ENCODE data around the gene MAP2K1. TPM values are rescaled to one million over a fixed set of nuclear protein-coding genes. Genes with fewer than 3 reads are reported as not detected.
"Not testable (repeated sequence)": the region's sequence is repeated elsewhere in the genome, so short reads cannot be mapped to it uniquely, and the experiment has no call there.

MAP2K1 gene
- 38.6 TPM for total RNA-seq

- Histone ChIP-seq H3K4me3 (ENCODE audit: low read length in 3 of 3) (peak within 1 kb of the TSS; percentile 89 to 92 (median 90)), H3K4me1 (ENCODE audit: control insufficient read depth in 3 of 3, insufficient read depth in 3 of 3, low read length in 3 of 3) (peaks cover 17 to 45% (median 28%) of the 10 kb centered on the region in 3 donors), H3K27ac (ENCODE audit: low read depth, low read length) (peak within 1 kb of the TSS; percentile 82), H3K9ac (ENCODE audit: low read depth in 1 of 3, low read length in 3 of 3) (peak within 1 kb of the TSS; percentile 86 to 95 (median 87)), H3K36me3 (ENCODE audit: control insufficient read depth in 3 of 3, insufficient read depth in 3 of 3, low read length in 3 of 3) (no peaks in the 10 kb centered on the region), H3K27me3 (ENCODE audit: control insufficient read depth in 3 of 3, insufficient read depth in 3 of 3, low read length in 3 of 3) (no peaks in the 10 kb centered on the region), H3K9me3 (ENCODE audit: control insufficient read depth in 3 of 3, low read length in 3 of 3) (no peaks in the 10 kb centered on the region)
Observed at GRCh38 chr15:66386204-66387123, at the start of gene MAP2K1. TSS of gene MAP2K1 (plus strand) at chr15:66386912. CDS start at chr15:66387348, 436 bp downstream.

- H3K9ac ChIP-seq (ENCODE audit: low read depth in 1 of 3, low read length in 3 of 3); H3K9me3 ChIP-seq (ENCODE audit: control insufficient read depth in 3 of 3, low read length in 3 of 3); H3K27me3 ChIP-seq (ENCODE audit: control insufficient read depth in 3 of 3, insufficient read depth in 3 of 3, low read length in 3 of 3); H3K27ac ChIP-seq (ENCODE audit: low read depth, low read length); H3K36me3 ChIP-seq (ENCODE audit: control insufficient read depth in 3 of 3, insufficient read depth in 3 of 3, low read length in 3 of 3); H3K4me1 ChIP-seq (ENCODE audit: control insufficient read depth in 3 of 3, insufficient read depth in 3 of 3, low read length in 3 of 3); H3K4me3 ChIP-seq (ENCODE audit: low read length in 3 of 3): not testable (repeated sequence)
Observed at GRCh38 chr15:66348530-66348929, 38.2 kb upstream of the MAP2K1 start.

DNA sequence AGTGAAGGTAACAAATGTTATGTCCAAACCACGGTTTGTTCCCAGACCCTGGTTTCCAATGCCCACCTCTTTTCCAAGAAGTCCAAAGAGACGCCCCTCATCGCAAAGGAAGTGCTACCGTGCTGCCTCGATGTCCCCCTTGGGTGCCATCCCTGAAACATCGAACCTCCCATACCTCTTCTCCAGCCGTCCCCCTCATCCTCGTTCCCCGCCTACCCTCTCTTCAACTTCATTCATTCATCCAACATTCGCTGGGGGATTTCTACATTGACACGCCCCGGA, 30.7 kb upstream of the MAP2K1 start:
- H3K27me3 ChIP-seq (ENCODE audit: control insufficient read depth in 3 of 3, insufficient read depth in 3 of 3, low read length in 3 of 3) = no peaks in the 10 kb centered on the region
- H3K27ac ChIP-seq (ENCODE audit: low read depth, low read length) = peak overlapping the region; percentile 68
- H3K9me3 ChIP-seq (ENCODE audit: control insufficient read depth in 3 of 3, low read length in 3 of 3) = no peaks in the 10 kb centered on the region
- H3K36me3 ChIP-seq (ENCODE audit: control insufficient read depth in 3 of 3, insufficient read depth in 3 of 3, low read length in 3 of 3) = peaks cover 0 to 3% (median 3%) of the 10 kb centered on the region in 3 donors
- H3K9ac ChIP-seq (ENCODE audit: low read depth in 1 of 3, low read length in 3 of 3) = peak overlapping the region; percentile 76 to 85 (median 83)
- H3K4me3 ChIP-seq (ENCODE audit: low read length in 3 of 3) = peak overlapping the region; percentile 90 to 96 (median 92)
- peaks cover 7 to 14% (median 10%) of the 10 kb centered on the region in 3 donors for H3K4me1 ChIP-seq (ENCODE audit: control insufficient read depth in 3 of 3, insufficient read depth in 3 of 3, low read length in 3 of 3)

- peak within 1 kb of the TSS; percentile 68 for H3K27ac ChIP-seq (ENCODE audit: low read depth, low read length)
Observed at GRCh38 chr15:66356359-66357236, 30.1 kb upstream of the MAP2K1 start, which contains the start of gene TIPIN. TSS of gene TIPIN (minus strand) at chr15:66356685. CDS start at chr15:66352947, 3,738 bp downstream.

DNA sequence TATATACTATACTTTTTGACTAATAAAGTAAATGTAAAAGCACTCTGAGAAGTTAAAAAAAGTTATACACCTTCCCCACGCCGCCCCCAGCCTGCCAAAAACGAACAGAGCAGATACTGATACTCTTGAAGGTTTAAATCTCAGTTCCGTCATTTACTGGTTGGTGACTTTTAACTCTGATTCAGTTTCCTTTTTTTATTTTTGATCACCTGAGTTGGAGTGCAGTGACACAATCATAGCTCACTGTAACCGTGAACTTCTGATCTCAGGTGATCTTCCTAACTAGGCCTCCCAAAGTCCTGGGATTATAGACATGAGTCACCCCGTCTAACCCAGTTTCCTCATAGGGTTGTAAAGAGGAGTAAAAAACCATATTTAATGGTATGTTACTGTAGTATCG, 27.0 kb upstream of the MAP2K1 start:
- Histone ChIP-seq H3K36me3 (ENCODE audit: control insufficient read depth in 3 of 3, insufficient read depth in 3 of 3, low read length in 3 of 3) (no peaks in the 10 kb centered on the region), H3K9ac (ENCODE audit: low read depth in 1 of 3, low read length in 3 of 3) (no peak overlapping the region), H3K4me1 (ENCODE audit: control insufficient read depth in 3 of 3, insufficient read depth in 3 of 3, low read length in 3 of 3) (peaks cover 7 to 14% (median 10%) of the 10 kb centered on the region in 3 donors), H3K27me3 (ENCODE audit: control insufficient read depth in 3 of 3, insufficient read depth in 3 of 3, low read length in 3 of 3) (no peaks in the 10 kb centered on the region), H3K4me3 (ENCODE audit: low read length in 3 of 3) (no peak overlapping the region), H3K27ac (ENCODE audit: low read depth, low read length) (no peak overlapping the region), H3K9me3 (ENCODE audit: control insufficient read depth in 3 of 3, low read length in 3 of 3) (no peaks in the 10 kb centered on the region)

More at GRCh38 chr15:66356359-66357236, 30.1 kb upstream of the MAP2K1 start, which contains the start of gene TIPIN:
- Histone ChIP-seq H3K9ac (ENCODE audit: low read depth in 1 of 3, low read length in 3 of 3) (peak within 1 kb of the TSS; percentile 76 to 85 (median 83)), H3K9me3 (ENCODE audit: control insufficient read depth in 3 of 3, low read length in 3 of 3) (no peaks in the 10 kb centered on the region), H3K27me3 (ENCODE audit: control insufficient read depth in 3 of 3, insufficient read depth in 3 of 3, low read length in 3 of 3) (no peaks in the 10 kb centered on the region), H3K36me3 (ENCODE audit: control insufficient read depth in 3 of 3, insufficient read depth in 3 of 3, low read length in 3 of 3) (peaks cover 0 to 3% (median 0%) of the 10 kb centered on the region in 3 donors), H3K4me1 (ENCODE audit: control insufficient read depth in 3 of 3, insufficient read depth in 3 of 3, low read length in 3 of 3) (peaks cover 7 to 14% (median 10%) of the 10 kb centered on the region in 3 donors), H3K4me3 (ENCODE audit: low read length in 3 of 3) (peak within 1 kb of the TSS; percentile 90 to 96 (median 92))

- not testable (repeated sequence) for H3K36me3 ChIP-seq (ENCODE audit: control insufficient read depth in 3 of 3, insufficient read depth in 3 of 3, low read length in 3 of 3); H3K9me3 ChIP-seq (ENCODE audit: control insufficient read depth in 3 of 3, low read length in 3 of 3); H3K9ac ChIP-seq (ENCODE audit: low read depth in 1 of 3, low read length in 3 of 3); H3K4me3 ChIP-seq (ENCODE audit: low read length in 3 of 3); H3K27ac ChIP-seq (ENCODE audit: low read depth, low read length); H3K4me1 ChIP-seq (ENCODE audit: control insufficient read depth in 3 of 3, insufficient read depth in 3 of 3, low read length in 3 of 3); H3K27me3 ChIP-seq (ENCODE audit: control insufficient read depth in 3 of 3, insufficient read depth in 3 of 3, low read length in 3 of 3)
Observed at GRCh38 chr15:66361745-66362460, 24.8 kb upstream of the MAP2K1 start.

DNA sequence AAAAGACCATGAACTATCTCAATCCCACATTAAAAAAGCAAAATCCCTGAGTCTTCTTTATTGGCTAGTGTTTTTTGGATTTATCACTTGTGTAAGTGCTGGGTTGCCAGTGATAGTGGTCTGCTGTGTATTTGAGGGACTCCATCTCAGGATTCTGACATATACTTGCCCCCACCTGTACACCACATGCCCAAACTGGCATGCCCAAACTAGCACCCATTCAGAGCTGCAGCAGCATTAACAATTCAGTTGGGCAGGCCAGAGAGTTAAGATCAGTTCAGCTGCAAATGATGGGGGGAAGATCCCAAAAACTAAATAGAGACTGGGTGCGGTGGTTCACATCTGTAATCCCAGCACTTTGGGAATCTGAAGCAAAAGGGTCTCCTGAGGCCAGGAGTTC, 23.9 kb upstream of the MAP2K1 start:
- H3K4me1 ChIP-seq (ENCODE audit: control insufficient read depth in 3 of 3, insufficient read depth in 3 of 3, low read length in 3 of 3) = no peaks in the 10 kb centered on the region

DNA sequence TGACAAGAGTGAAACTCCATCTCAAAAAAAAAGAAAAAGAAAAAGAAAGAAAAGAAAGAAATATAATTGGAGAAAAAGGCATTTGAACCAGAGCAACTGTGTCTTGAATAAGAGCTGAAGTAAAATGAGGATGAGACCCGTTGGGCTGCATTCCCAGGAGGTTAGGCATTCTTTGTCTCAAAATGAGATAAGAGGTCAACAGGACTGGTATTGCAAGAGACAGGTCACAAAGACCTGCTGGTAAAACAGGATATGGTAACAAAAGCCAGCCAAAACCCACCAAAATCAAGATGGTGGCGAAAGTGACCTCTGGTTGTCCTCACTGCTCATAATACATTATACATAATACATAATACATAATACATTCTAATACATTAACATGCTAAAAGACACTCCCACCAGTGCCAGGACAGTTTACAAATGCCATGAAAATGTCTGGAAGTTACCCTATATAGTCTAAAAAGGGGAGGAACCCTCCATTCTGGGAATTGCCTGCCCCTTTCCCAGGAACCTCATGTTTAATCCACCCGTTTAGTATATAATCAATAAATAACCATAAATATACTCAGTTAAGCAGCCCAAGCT, 21.7 kb upstream of the MAP2K1 start:
- Histone ChIP-seq H3K9ac (ENCODE audit: low read depth in 1 of 3, low read length in 3 of 3) (no peak overlapping the region), H3K27me3 (ENCODE audit: control insufficient read depth in 3 of 3, insufficient read depth in 3 of 3, low read length in 3 of 3) (no peaks in the 10 kb centered on the region), H3K36me3 (ENCODE audit: control insufficient read depth in 3 of 3, insufficient read depth in 3 of 3, low read length in 3 of 3) (no peaks in the 10 kb centered on the region), H3K27ac (ENCODE audit: low read depth, low read length) (no peak overlapping the region), H3K9me3 (ENCODE audit: control insufficient read depth in 3 of 3, low read length in 3 of 3) (no peaks in the 10 kb centered on the region), H3K4me3 (ENCODE audit: low read length in 3 of 3) (no peak overlapping the region), H3K4me1 (ENCODE audit: control insufficient read depth in 3 of 3, insufficient read depth in 3 of 3, low read length in 3 of 3) (peaks cover 0 to 4% (median 3%) of the 10 kb centered on the region in 3 donors)

More for the DNA sequence above, 23.9 kb upstream of the MAP2K1 start:
- Histone ChIP-seq H3K4me3 (ENCODE audit: low read length in 3 of 3) (no peak overlapping the region), H3K9ac (ENCODE audit: low read depth in 1 of 3, low read length in 3 of 3) (no peak overlapping the region), H3K27me3 (ENCODE audit: control insufficient read depth in 3 of 3, insufficient read depth in 3 of 3, low read length in 3 of 3) (no peaks in the 10 kb centered on the region), H3K36me3 (ENCODE audit: control insufficient read depth in 3 of 3, insufficient read depth in 3 of 3, low read length in 3 of 3) (no peaks in the 10 kb centered on the region), H3K27ac (ENCODE audit: low read depth, low read length) (no peak overlapping the region), H3K9me3 (ENCODE audit: control insufficient read depth in 3 of 3, low read length in 3 of 3) (no peaks in the 10 kb centered on the region)
